ENCODE results near the gene ATP2B2.

ATP2B2 gene

DNA sequence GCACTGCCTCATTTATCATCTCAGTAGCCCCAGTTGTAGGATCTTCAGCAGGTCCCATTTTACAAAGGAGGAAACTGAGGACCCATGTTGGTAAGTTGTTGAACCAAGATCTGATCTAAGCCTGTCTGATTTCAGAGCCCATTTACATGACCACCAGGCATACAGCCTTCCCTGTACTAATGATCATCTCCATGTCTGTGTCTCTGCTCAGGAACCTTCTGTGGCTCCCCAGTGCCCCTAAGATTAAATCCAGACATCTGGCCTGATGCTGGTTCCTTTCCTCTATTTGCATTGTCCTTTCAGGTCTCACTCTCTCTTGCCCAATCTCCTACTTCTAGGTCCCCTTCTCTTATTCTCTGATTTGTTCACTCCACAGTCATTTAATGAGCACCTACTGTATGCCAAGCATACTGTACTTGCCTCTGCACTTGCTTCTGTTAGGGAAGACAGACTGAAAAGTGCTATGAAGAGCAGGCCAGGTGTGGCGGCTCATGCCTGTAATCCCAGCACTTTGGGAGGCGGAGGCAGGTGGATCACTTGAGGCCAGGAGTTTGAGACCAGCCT is 32.4 kb downstream of the ATP2B2 start:
- no peak overlapping the region for H3K27ac ChIP-seq
- H3K36me3 ChIP-seq = no peaks in the 10 kb centered on the region
- no peaks in the 10 kb centered on the region for H3K4me1 ChIP-seq (ENCODE audit: control insufficient read depth in 1 of 2, insufficient read depth in 1 of 2, low read depth in 1 of 2, low read length in 1 of 2)
- TF ChIP-seq, protein P1, sequence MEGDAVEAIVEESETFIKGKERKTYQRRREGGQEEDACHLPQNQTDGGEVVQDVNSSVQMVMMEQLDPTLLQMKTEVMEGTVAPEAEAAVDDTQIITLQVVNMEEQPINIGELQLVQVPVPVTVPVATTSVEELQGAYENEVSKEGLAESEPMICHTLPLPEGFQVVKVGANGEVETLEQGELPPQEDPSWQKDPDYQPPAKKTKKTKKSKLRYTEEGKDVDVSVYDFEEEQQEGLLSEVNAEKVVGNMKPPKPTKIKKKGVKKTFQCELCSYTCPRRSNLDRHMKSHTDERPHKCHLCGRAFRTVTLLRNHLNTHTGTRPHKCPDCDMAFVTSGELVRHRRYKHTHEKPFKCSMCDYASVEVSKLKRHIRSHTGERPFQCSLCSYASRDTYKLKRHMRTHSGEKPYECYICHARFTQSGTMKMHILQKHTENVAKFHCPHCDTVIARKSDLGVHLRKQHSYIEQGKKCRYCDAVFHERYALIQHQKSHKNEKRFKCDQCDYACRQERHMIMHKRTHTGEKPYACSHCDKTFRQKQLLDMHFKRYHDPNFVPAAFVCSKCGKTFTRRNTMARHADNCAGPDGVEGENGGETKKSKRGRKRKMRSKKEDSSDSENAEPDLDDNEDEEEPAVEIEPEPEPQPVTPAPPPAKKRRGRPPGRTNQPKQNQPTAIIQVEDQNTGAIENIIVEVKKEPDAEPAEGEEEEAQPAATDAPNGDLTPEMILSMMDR (IDR thresholded peaks at IDR 0.05) = no peak
- peaks cover 35% of the 10 kb centered on the region for H3K27me3 ChIP-seq
- H3K9me3 ChIP-seq = no peaks in the 10 kb centered on the region
- H3K4me3 ChIP-seq (ENCODE audit: low read depth in 1 of 2, low read length in 1 of 2) = no peak overlapping the region

DNA sequence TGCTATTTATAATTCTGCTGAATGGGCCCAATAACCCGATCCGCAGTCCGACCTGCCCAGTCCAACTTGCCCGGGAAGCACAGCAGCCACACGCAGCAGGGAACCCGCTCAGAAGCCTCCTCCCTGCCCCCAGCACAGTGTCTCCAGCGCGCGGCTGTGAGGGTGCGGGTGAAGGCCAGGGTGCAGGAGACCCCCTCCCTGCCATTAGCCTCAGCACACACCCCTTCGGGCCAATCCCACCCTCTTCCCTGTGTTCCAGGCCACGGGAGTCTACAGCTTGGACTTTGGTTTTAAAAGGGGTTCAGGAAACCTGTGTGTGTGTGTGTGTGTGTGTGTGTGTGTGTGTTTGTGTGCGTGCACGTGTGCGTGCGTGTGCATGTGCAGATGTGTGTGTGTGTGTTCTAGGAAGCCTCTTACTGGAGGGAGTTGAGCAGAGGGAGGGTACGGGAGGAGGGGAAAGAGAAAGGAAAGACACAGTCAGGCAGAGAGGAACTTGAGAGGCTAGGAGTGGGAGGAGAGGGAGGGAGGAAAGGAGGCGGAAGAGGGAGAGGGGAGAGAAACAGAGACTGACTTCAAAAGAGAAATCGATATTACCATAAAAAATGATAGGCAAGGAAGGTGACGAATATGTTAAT is 34.2 kb downstream of the ATP2B2 start:
- no peaks in the 10 kb centered on the region for H3K36me3 ChIP-seq
- TF ChIP-seq, protein P1 (IDR thresholded peaks at IDR 0.05) = no peak
- H3K9me3 ChIP-seq = no peaks in the 10 kb centered on the region
- H3K27ac ChIP-seq = no peak overlapping the region
- peaks cover 35% of the 10 kb centered on the region for H3K27me3 ChIP-seq
- no peaks in the 10 kb centered on the region for H3K4me1 ChIP-seq (ENCODE audit: control insufficient read depth in 1 of 2, insufficient read depth in 1 of 2, low read depth in 1 of 2, low read length in 1 of 2)
- no peak overlapping the region for H3K4me3 ChIP-seq (ENCODE audit: low read depth in 1 of 2, low read length in 1 of 2)

DNA sequence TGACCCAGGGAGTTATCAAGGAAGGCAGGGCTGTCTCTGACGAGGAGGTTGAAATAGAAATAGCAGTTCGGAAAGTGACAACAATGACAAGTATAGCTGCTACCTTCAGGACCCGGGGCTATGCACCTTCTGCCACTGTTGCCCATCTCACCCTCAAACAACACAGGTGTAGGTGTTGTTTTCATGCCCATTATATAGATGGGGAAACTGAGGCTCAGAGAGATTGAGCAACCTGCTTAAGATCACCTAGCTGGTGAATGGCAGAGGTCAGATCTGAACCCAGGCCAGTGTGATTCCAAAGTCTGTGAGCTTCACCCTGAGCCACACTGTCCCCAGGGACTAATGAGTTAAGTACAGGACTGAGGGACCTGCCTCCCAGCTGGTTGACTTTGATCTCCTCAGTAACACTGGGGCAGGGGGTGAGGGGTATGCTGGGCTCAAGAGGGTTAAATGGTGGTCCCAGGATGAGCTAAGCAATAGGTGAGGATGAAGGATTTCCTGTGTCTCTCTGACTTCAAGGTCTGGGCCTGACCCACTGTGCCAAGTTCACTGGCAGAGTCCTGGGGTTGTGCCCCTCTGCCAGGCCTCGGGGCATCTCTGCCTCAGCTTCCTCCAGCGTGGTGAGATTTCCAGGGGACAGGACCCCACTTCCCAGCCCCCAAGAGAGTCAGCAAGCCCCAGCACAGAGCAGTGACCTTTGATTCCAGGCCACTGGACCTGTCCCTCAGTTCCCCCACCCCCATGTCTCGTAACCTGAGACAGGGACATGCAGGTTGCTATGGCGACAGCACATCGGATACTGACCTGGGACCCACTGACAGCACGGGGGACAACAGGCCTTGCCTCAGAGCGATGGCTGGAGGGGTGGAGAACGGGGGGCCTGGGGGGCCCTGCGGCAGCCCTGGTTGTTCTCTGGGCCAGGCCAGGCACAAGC is 35.0 kb downstream of the ATP2B2 start:
- TF ChIP-seq, protein P1 (IDR thresholded peaks at IDR 0.05) = no peak
- Histone ChIP-seq H3K9me3 (no peaks in the 10 kb centered on the region), H3K27ac (no peak overlapping the region), H3K36me3 (no peaks in the 10 kb centered on the region), H3K27me3 (peaks cover 35% of the 10 kb centered on the region), H3K4me3 (ENCODE audit: low read depth in 1 of 2, low read length in 1 of 2) (no peak overlapping the region), H3K4me1 (ENCODE audit: control insufficient read depth in 1 of 2, insufficient read depth in 1 of 2, low read depth in 1 of 2, low read length in 1 of 2) (no peaks in the 10 kb centered on the region)

DNA sequence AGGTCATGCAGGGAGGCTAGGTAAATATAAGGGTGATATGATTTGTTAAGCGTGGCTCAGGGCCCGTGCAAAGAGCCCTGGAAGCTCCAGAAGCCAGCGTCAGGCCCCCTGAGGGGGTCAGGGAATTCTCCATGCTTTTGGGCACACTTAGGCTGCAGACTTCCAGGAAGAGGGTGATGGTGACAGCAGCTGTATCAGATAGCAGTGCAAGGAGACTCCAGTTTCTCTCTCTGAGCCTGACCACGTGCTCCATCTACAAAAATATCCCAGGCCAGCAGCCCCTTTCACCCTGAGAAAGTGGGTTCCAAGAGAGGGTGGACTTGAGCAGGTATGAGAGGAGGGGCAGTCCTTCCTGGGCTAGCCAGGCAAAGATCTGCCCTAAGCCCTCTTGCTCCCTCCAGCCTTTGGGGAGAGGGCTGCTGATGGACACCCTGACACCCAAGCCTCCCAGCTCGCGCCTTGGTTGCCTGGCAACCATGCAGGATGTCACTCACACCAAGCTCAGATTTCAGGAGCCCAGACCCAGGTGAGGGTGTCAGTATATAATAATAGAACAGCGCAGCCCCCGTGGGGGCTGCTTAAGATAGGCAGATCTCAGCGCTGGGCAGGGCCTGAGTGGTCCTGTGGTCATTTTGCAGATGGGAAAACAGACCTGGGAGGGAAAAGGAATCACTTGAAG is 35.8 kb downstream of the ATP2B2 start:
- Histone ChIP-seq H3K9me3 (no peaks in the 10 kb centered on the region), H3K27me3 (peaks cover 35% of the 10 kb centered on the region), H3K4me3 (ENCODE audit: low read depth in 1 of 2, low read length in 1 of 2) (no peak overlapping the region), H3K27ac (no peak overlapping the region), H3K4me1 (ENCODE audit: control insufficient read depth in 1 of 2, insufficient read depth in 1 of 2, low read depth in 1 of 2, low read length in 1 of 2) (no peaks in the 10 kb centered on the region), H3K36me3 (no peaks in the 10 kb centered on the region)
- TF ChIP-seq, protein P1 (IDR thresholded peaks at IDR 0.05) = no peak

DNA sequence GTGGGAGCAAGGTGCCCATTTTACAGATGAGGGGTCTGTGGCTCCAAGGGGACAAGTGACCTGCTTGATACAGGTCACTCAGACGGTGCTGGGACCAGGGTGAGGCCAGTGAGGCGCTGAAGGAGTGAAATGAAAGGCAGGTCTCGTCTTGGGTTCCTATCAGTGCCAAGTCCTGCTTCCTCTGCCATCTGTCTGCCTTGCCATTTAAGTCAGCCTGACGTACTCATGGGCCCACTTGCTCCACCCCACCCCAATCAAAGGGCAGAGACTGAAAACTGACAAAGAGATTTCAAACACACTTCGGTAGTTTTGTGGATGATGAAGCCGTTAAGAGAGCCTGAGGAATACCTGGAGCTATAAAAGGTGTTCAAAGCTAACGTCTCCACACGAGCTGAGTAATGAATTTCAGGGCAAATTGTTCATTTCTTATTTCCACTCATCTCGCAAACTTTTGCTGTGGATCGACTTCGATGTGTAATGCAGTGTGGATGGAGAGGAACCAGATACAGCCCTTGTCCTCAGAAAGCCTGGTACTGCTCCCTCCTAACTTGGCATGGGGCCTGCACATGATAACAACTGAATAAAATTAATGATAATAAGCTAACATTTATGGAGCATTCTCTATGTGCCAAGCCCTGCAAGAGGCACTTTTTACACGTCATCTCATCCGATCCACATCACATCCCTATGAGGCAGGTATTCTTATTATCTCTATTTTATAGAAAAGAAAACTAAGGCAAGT is 36.6 kb downstream of the ATP2B2 start:
- Histone ChIP-seq H3K9me3 (no peaks in the 10 kb centered on the region), H3K4me3 (ENCODE audit: low read depth in 1 of 2, low read length in 1 of 2) (no peak overlapping the region), H3K27ac (no peak overlapping the region), H3K4me1 (ENCODE audit: control insufficient read depth in 1 of 2, insufficient read depth in 1 of 2, low read depth in 1 of 2, low read length in 1 of 2) (no peaks in the 10 kb centered on the region), H3K36me3 (no peaks in the 10 kb centered on the region), H3K27me3 (peaks cover 35% of the 10 kb centered on the region)
- TF ChIP-seq, protein P1 (IDR thresholded peaks at IDR 0.05) = no peak
